Kidney capillary endothelial cell (primary cell): ENCODE data around the gene CCDC97.
"Not testable (repeated sequence)": the region's sequence is repeated elsewhere in the genome, so short reads cannot be mapped to it uniquely, and the experiment has no call there.

Experiments
- DNase-seq: peaks from one replicate; pipeline ENCODE4 v3.0.0-alpha.2; 2018; ENCODE audit warnings: low spot score

The CCDC97 gene

GRCh38 chr19:41339936-41340335 lies 30.0 kb downstream of the CCDC97 start:
- no peak for DNase-seq

- DNase-seq = no peak
Measured at GRCh38 chr19:41341669-41342490, 31.9 kb downstream of the CCDC97 start.

- no peak for DNase-seq
Measured at GRCh38 chr19:41344162-41344561, 34.2 kb downstream of the CCDC97 start.

GRCh38 chr19:41346916-41347315 lies 36.9 kb downstream of the CCDC97 start:
- DNase-seq = not testable (repeated sequence)

GRCh38 chr19:41350735-41351338 lies 40.9 kb downstream of the CCDC97 start:
- no peak for DNase-seq

- DNase-seq = peak; percentile 65
Measured at GRCh38 chr19:41351339-41352245, 41.6 kb downstream of the CCDC97 start.

- DNase-seq = no peak
Measured at GRCh38 chr19:41352279-41352608, 42.3 kb downstream of the CCDC97 start.

GRCh38 chr19:41352609-41353465 lies 42.9 kb downstream of the CCDC97 start:
- DNase-seq = no peak

- peak; percentile 78 for DNase-seq
Measured at GRCh38 chr19:41353466-41354342, 43.7 kb downstream of the CCDC97 start, which contains the start of gene TGFB1. Gene TGFB1 (minus strand): TSS chr19:41353922. CDS start chr19:41353044, 878 bp downstream.

GRCh38 chr19:41354343-41354953 lies 44.5 kb downstream of the CCDC97 start:
- no peak for DNase-seq

GRCh38 chr19:41355035-41355434 lies 45.1 kb downstream of the CCDC97 start:
- no peak for DNase-seq

- no peak for DNase-seq
Measured at GRCh38 chr19:41355802-41356201, 45.8 kb downstream of the CCDC97 start.

- no peak for DNase-seq
Measured at GRCh38 chr19:41356984-41357739, 47.2 kb downstream of the CCDC97 start.

- DNase-seq = no peak
Measured at GRCh38 chr19:41357746-41358145, 47.8 kb downstream of the CCDC97 start.

GRCh38 chr19:41359741-41360140 lies 49.8 kb downstream of the CCDC97 start:
- DNase-seq = no peak

GRCh38 chr19:41362143-41362847 lies 52.3 kb downstream of the CCDC97 start:
- DNase-seq = no peak

- no peak for DNase-seq
Measured at GRCh38 chr19:41363371-41363752, 53.4 kb downstream of the CCDC97 start.

GRCh38 chr19:41363753-41364523 lies 54.0 kb downstream of the CCDC97 start, which contains the start of gene B9D2:
Gene B9D2 (minus strand): TSS chr19:41364149. CDS start chr19:41363519, 630 bp downstream.
- peak; percentile 98 for DNase-seq
